BJ (cell line): ENCODE data around the gene SIKE1. TPM values are rescaled to one million over a fixed set of nuclear protein-coding genes. Genes with fewer than 3 reads are reported as not detected.
"Not testable (repeated sequence)": the region's sequence is repeated elsewhere in the genome, so short reads cannot be mapped to it uniquely, and the experiment has no call there.

Source experiments
- CTCF ChIA-PET: fragments of 350-600 bp; formaldehyde crosslinking; extraction: SDS; loops from one replicate; lab custom pipeline; 2021; ENCODE audit warnings: antibody characterized with exemption, inconsistent platforms; lab: Yijun Ruan, JAX
- POLR2A ChIA-PET: fragments of 300-600 bp; sonication (Branson Sonifier 250); formaldehyde crosslinking; extraction: SDS; loops from one replicate; lab custom pipeline; 2021; ENCODE audit warnings: antibody characterized with exemption; lab: Charles Lee
- DNase-seq: peaks from one replicate; pipeline ENCODE4 v3.0.0-alpha.2; 2011; ENCODE audit warnings: low read depth
- H3K27me3 ChIP-seq: 2 replicates; pipeline ENCODE4 v1.6.0; 2011; ENCODE audit warnings: low read length; ENCODE audit not compliant: control insufficient read depth, insufficient read depth
- H3K36me3 ChIP-seq: 2 replicates; pipeline ENCODE4 v1.5.1; 2011; ENCODE audit warnings: low read length; ENCODE audit not compliant: control insufficient read depth, insufficient read depth
- H3K4me3 ChIP-seq: 2 replicates; pipeline ENCODE4 v1.5.1; 2011; ENCODE audit warnings: low read depth, mild to moderate bottlenecking, control low read depth, low read length
- CTCF ChIP-seq: IDR thresholded peaks from 2 replicates; pipeline ENCODE4 v1.5.1; 2011; ENCODE audit warnings: low read depth, mild to moderate bottlenecking, control low read depth, inconsistent platforms, low read length, moderate library complexity; ENCODE audit not compliant: insufficient read depth
- polyA minus RNA-seq: library from RNA; depleted of rRNA, polyadenylated mRNA; stranded (reverse); fragments of >200 nt; gene quantifications from 2 replicates; pipeline ENCODE4 v1.2.3, GENCODE V29; 2011; rRNA and poly(A)+ RNA removed
- polyA plus RNA-seq: library from polyadenylated mRNA; depleted of rRNA; stranded (reverse); fragments of >200 nt; gene quantifications from 2 replicates; pipeline ENCODE4 v1.2.3, GENCODE V29; 2011; rRNA removed

The SIKE1 gene
- polyA plus RNA-seq (26.4 and 32.9 TPM in 2 replicates), polyA minus RNA-seq (12.2 and 18.3 TPM in 2 replicates)

GRCh38 chr1:114780344-114781226 is at the start of gene SIKE1:
Gene SIKE1, minus strand, starts transcription at chr1:114780685. Its CDS starts 78 bp downstream, at chr1:114780607.
- H3K4me3 ChIP-seq, result peak within 1 kb of the TSS; percentile 75
- no peaks in the 10 kb centered on the region; the same call in 1 of the 2 replicates for H3K36me3 ChIP-seq
- peak; percentile 25; the same call in 1 of the 2 replicates for TF ChIP-seq CTCF
- peak; percentile 57 for DNase-seq
- CTCF ChIA-PET, result interaction anchor here (0.6 kb wide), 1 partner anchor 332 kb away, joined by 3 read pairs; no protein-coding TSS in a partner anchor
- POLR2A ChIA-PET, result no interaction called here
- H3K27me3 ChIP-seq, result no peaks in the 10 kb centered on the region

- DNase-seq, H3K36me3 ChIP-seq, H3K27me3 ChIP-seq, CTCF ChIA-PET, H3K4me3 ChIP-seq, POLR2A ChIA-PET: not testable (repeated sequence)
Measured at GRCh38 chr1:114830075-114830474, 49.6 kb upstream of the SIKE1 start.

- DNase-seq, result no peak
- Histone ChIP-seq H3K4me3 (no peak overlapping the region), H3K36me3 (no peaks in the 10 kb centered on the region), H3K27me3 (no peaks in the 10 kb centered on the region)
- no peak for TF ChIP-seq CTCF
- CTCF ChIA-PET, result no interaction called here
- POLR2A ChIA-PET, result no interaction called here
Measured at GRCh38 chr1:114828251-114828650, 47.8 kb upstream of the SIKE1 start.

- POLR2A ChIA-PET, result no interaction called here
- H3K27me3 ChIP-seq, result no peaks in the 10 kb centered on the region
- no peak for TF ChIP-seq CTCF
- H3K4me3 ChIP-seq, result no peak overlapping the region
- no peak for DNase-seq
- CTCF ChIA-PET, result no interaction called here
- no peaks in the 10 kb centered on the region for H3K36me3 ChIP-seq
Measured at GRCh38 chr1:114821978-114822377, 41.5 kb upstream of the SIKE1 start.

GRCh38 chr1:114820392-114820791 is 39.9 kb upstream of the SIKE1 start:
- no peak for TF ChIP-seq CTCF
- ChIA-PET POLR2A (no interaction called here), CTCF (no interaction called here)
- Histone ChIP-seq H3K27me3 (peaks cover 1% of the 10 kb centered on the region; the same call in 1 of the 2 replicates), H3K4me3 (no peak overlapping the region), H3K36me3 (no peaks in the 10 kb centered on the region)
- DNase-seq, result no peak
